NCI-H2107 treated with DMSO at 0.1 percent for 48 hours (cell line): ENCODE results near the gene HORMAD2.

Source experiments
- DNase-seq: peaks from one replicate; lab custom pipeline; 2025; ENCODE audit not compliant: unreplicated experiment; lab: John Stamatoyannopoulos, UW

HORMAD2 gene

DNA sequence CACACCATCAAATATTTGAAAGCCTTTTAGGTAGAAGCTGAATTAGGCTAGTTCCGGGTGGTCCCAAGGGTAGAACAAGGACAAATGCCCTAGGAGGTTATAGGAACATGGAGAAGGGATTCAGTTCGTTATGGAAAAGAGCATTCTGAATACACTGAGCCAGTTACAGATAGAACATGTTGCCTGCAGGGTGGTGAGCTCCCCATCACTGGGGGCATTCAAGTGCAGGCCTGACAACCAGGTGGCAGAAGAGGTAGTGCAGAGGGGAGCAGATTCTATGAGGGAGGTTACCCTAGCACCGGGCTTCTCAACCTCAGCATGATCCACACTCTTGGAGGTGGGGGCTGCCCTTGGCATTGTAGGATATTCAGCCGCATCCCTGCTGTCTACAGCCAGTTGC is 142.1 kb downstream of the HORMAD2 start:
- DNase-seq: no peak

DNA sequence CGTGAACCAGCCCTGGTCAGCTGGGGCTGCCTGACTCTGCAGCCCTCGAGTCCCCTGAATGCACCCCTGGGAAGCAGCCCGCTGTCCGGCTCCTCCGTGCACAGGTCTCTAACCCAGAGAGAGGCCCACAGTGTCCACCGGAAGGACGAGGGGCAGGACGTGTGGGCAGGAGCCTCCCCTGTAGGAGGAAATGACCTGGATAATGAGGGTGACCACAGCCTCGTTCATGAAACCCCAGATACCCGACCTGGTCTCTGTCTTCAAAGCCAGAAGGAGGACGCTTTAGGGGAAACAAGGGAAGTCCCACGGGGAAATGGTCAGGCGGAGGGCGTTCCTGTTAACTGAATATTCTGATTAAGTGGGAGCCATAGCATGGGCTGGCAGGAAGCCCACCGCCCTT is 143.0 kb downstream of the HORMAD2 start:
- no peak for DNase-seq

DNA sequence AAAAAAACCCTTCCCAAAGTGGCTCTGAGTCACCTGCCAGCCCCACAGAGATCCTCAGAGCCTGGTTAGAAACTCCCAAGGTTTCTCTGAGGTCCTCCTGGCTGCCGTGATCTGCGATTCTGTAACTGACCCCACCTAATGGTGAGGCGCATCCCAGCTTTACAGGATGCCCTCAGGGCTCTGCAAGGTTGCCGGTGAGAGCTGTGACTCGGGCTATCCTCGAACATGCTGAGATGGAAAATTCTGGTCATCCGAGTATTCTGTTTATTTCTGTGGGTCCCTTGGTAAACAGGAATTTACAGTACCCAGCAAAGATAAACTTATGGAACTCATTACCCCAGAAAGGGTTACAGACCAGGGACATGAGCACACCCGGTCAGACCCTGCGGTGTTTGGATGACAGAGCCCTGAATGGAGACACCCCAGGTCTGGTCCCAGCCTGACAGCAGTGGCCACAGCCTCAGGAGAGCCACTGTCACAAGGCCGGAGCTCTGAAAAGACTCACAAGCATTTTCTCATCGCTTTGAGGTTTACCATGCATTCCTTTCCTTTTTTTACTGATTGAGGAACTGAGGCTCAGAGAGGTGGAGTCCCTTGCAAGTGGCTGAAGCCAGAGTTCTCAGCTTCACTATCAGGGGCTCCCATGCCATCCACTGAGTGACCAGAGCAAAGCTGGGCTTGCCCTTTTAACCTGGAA is 144.0 kb downstream of the HORMAD2 start:
- DNase-seq: no peak

DNA sequence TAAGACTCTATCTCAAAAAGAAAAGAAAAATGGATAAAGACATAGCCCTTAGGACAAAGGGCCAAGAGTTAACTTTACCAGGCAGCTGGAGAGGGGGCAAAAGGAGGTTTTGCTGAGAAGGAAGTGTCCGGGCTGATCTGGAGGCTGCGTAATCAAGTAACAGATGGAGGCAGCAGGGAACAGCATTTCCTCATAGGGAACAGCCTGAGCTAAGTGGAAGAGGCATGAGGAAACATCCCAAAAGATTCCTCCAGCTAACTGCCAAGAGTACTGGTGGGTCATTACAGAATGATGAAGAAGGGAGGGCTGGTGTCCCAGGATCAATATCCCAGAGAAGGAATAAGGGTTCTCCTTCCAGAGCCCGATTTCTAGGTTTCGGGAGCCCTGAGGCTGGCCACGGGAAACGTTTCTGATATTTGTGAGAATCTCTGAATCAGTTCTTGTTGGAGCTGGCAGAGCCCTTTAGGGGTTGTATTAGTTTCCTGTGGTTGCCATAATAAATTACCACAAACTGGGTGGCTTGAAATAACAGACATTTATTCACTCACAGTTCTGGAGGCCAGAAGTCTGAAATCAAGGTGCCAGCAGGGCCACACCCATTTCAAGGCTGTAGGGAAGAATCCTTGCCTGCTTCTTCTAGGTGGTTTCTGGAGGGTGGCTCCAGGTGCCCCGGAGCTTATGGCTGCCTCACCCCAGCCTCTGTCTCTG is 145.1 kb downstream of the HORMAD2 start:
- DNase-seq: no peak

DNA sequence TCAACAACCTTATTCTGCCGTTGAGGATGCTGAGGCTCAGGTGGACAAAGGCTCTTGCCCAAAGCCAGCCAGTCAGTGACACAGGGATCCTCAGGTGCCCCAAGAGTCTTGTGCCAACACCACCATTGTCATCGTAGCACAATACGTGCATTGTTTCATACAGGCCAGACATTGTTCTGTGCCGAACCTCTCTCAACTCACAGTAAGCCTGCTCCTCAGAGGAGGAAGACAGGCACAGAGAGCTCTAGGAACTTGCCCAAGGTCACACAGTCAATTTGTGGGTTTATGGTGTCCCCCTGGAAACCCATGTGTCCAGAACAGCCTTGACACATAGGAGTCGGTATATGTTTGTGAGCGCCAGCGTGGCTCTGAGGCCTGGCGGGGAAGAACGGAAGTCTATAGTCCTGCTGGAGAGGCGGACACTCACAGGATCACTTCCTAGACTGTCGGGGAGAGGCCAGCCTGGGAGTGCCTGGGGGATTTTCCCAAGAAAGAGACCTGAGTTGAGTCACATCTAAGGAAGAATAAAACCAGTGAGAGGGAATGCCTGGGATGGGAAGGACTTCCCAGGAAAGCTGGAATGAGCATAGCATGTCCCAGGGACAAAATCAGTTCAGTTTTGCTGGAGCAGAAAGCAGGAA is 146.0 kb downstream of the HORMAD2 start:
- DNase-seq: no peak
